Liver (tissue), 9 donors: ENCODE results near the gene POLR3H. TPM values are rescaled to one million over a fixed set of nuclear protein-coding genes. Genes with fewer than 3 reads are reported as not detected.
"Not testable (repeated sequence)": the region's sequence is repeated elsewhere in the genome, so short reads cannot be mapped to it uniquely, and the experiment has no call there.

Experiments
- DNase-seq: peaks from one replicate; pipeline ENCODE4 v3.0.0-alpha.2; 2017; ENCODE audit warnings: low spot score
- H3K27ac ChIP-seq, 2 donors: one replicate each; pipeline ENCODE4 v1.7.0; 2013; ENCODE audit warnings: inconsistent platforms in 2 of 2, low read length in 2 of 2, control low read depth in 1 of 2, low read depth in 1 of 2, mild to moderate bottlenecking in 1 of 2
- H3K27me3 ChIP-seq, 4 donors: one replicate each; pipeline versions ENCODE4 v1.6.1 to v1.7.0; 2013; ENCODE audit warnings: low read length in 3 of 4, inconsistent platforms in 1 of 4, mild to moderate bottlenecking in 1 of 4, moderate library complexity in 1 of 4; ENCODE audit not compliant: control insufficient read depth in 4 of 4, insufficient read depth in 4 of 4
- H3K36me3 ChIP-seq, 4 donors: one replicate each; pipeline versions ENCODE4 v1.6.1 to v1.7.0; 2013; ENCODE audit warnings: low read length in 3 of 4, mild to moderate bottlenecking in 3 of 4, low read depth in 1 of 4, moderate library complexity in 1 of 4; ENCODE audit not compliant: control insufficient read depth in 4 of 4, insufficient read depth in 3 of 4
- H3K4me1 ChIP-seq, 4 donors: one replicate each; pipeline versions ENCODE4 v1.6.1 to v1.7.0; 2013; ENCODE audit warnings: low read length in 3 of 4, mild to moderate bottlenecking in 3 of 4, moderate library complexity in 1 of 4; ENCODE audit not compliant: control insufficient read depth in 4 of 4, insufficient read depth in 4 of 4
- H3K4me3 ChIP-seq, 3 donors: one replicate each; pipeline versions ENCODE4 v1.6.1 to v1.7.0; 2013; ENCODE audit warnings: low read length in 3 of 3, control low read depth in 1 of 3, low read depth in 1 of 3, mild to moderate bottlenecking in 1 of 3
- H3K9ac ChIP-seq, 2 donors: one replicate each; pipeline ENCODE4 v1.7.0; 2013; ENCODE audit warnings: low read length in 2 of 2, mild to moderate bottlenecking in 2 of 2, moderate library complexity in 2 of 2, control low read depth in 1 of 2, low read depth in 1 of 2
- H3K9me3 ChIP-seq, 4 donors: one replicate each; pipeline versions ENCODE4 v1.6.1 to v1.7.0; 2013; ENCODE audit warnings: low read length in 3 of 4; ENCODE audit not compliant: control insufficient read depth in 4 of 4
- CTCF ChIP-seq: fragments of 150-350 bp; IDR thresholded peaks from 2 replicates; pipeline ENCODE4 v1.5.1; 2017; ENCODE audit warnings: improper control_type of control experiment, low read depth, low read length; ENCODE audit not compliant: missing input control
- EGR1 ChIP-seq, 2 donors: IDR thresholded peaks; 2 replicates each; pipeline ENCODE4 v1.6.1; 2016 to 2018; ENCODE audit warnings: antibody characterized with exemption in 2 of 2, low read depth in 2 of 2
- FOXA2 ChIP-seq: IDR thresholded peaks from 2 replicates; pipeline ENCODE4 v1.6.1; 2016; ENCODE audit warnings: antibody characterized with exemption
- GABPA ChIP-seq, 2 donors: IDR thresholded peaks in 1 of 2; conservative IDR thresholded peaks in 1 of 2; 2 replicates each; pipeline ENCODE4 v1.6.1; 2016; ENCODE audit warnings: antibody characterized with exemption in 2 of 2, mild to moderate bottlenecking in 1 of 2, moderate library complexity in 1 of 2
- HNF4A ChIP-seq, 2 donors: conservative IDR thresholded peaks; 2 replicates each; pipeline ENCODE4 v1.6.1; 2016; ENCODE audit warnings: antibody characterized with exemption in 2 of 2, mild to moderate bottlenecking in 2 of 2
- HNF4G ChIP-seq: IDR thresholded peaks from 2 replicates; pipeline ENCODE4 v1.6.1; 2016; ENCODE audit warnings: antibody characterized with exemption
- NR2F2 ChIP-seq: IDR thresholded peaks from 2 replicates; pipeline ENCODE4 v1.6.1; 2016; ENCODE audit warnings: antibody characterized with exemption
- RAD21 ChIP-seq, 2 donors: IDR thresholded peaks; 2 replicates each; pipeline ENCODE4 v1.6.1; 2016; ENCODE audit warnings: antibody characterized with exemption in 2 of 2, mild to moderate bottlenecking in 2 of 2
- TAF1 ChIP-seq: conservative IDR thresholded peaks from 2 replicates; pipeline ENCODE4 v1.6.1; 2016; ENCODE audit warnings: antibody characterized with exemption, mild to moderate bottlenecking
- WGBS: extraction: QIAGEN DNeasy Blood & Tissue Kit; methylation state at CpG from one replicate; pipeline ENCODE4 v1.1.7; 2013; 5-methylcytosine and 5-hydroxymethylcytosine counted together
- polyA plus RNA-seq, 2 donors: library from polyadenylated mRNA; stranded (reverse) in 1 of 2; unstranded in 1 of 2; fragments of 200-250 nt in 1 of 2; fragments of >200 nt in 1 of 2; fragmentation: Nextera tagmentation in 1 of 2; extraction: Ambion mirVana in 1 of 2; gene quantifications; one replicate each; pipeline versions ENCODE4 v1.2.1 to v1.2.3, GENCODE V29; 2013 to 2015
- total RNA-seq, 2 donors: library from RNA; depleted of rRNA; stranded (reverse); fragments of >200 nt; gene quantifications; one replicate each; pipeline ENCODE4 v1.2.3, GENCODE V29; 2014
- TF ChIP-seq, protein P1 (sequence below): IDR thresholded peaks from 2 replicates; pipeline ENCODE4 v1.6.1; 2016; ENCODE audit warnings: antibody characterized with exemption, mild to moderate bottlenecking
- TF ChIP-seq, protein P2 (sequence below): IDR thresholded peaks from 2 replicates; pipeline ENCODE4 v1.6.1; 2016; ENCODE audit warnings: antibody characterized with exemption
- TF ChIP-seq, protein P3 (sequence below): IDR thresholded peaks from 2 replicates; pipeline ENCODE4 v1.6.1; 2016; ENCODE audit warnings: antibody characterized with exemption
- donor health status: healthy.
- donor health status: healthy.
- donor health status: healthy.
- donor health status: healthy.
- donor health status: healthy.

The POLR3H gene
- total and polyA plus RNA-seq, 4 donors: 11.7 to 37.7 (median 27.1) TPM

DNA sequence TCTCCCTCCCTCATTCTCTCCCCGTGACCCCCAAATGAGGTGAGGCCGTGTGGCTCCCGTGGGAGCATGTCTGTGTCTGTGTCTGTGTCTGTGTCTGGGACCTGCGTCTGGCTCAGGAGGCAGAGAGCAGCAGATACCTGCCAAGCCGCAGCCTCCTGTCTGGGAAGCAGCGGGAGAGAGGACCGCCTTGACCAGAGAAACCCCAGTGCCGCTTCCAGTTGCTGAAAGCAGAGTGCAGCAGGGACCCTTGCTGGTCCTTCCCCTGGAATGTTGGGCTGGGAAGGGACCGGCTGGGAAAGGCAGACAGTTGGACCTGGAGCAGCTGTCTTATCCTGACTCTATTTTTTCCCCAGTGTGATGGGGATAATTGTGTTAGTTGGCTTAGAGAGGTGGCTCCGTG is 17.1 kb upstream of the POLR3H start:
- Histone ChIP-seq H3K9me3 (no peaks in the 10 kb centered on the region), H3K4me3 (peak overlapping the region in 1 of 3 donors; percentile 43), H3K27me3 (no peaks in the 10 kb centered on the region), H3K27ac (no peak overlapping the region), H3K36me3 (no peaks in the 10 kb centered on the region), H3K9ac (no peak overlapping the region), H3K4me1 (peaks cover 0 to 7% (median 4%) of the 10 kb centered on the region in 4 donors)
- TF ChIP-seq, protein P1, sequence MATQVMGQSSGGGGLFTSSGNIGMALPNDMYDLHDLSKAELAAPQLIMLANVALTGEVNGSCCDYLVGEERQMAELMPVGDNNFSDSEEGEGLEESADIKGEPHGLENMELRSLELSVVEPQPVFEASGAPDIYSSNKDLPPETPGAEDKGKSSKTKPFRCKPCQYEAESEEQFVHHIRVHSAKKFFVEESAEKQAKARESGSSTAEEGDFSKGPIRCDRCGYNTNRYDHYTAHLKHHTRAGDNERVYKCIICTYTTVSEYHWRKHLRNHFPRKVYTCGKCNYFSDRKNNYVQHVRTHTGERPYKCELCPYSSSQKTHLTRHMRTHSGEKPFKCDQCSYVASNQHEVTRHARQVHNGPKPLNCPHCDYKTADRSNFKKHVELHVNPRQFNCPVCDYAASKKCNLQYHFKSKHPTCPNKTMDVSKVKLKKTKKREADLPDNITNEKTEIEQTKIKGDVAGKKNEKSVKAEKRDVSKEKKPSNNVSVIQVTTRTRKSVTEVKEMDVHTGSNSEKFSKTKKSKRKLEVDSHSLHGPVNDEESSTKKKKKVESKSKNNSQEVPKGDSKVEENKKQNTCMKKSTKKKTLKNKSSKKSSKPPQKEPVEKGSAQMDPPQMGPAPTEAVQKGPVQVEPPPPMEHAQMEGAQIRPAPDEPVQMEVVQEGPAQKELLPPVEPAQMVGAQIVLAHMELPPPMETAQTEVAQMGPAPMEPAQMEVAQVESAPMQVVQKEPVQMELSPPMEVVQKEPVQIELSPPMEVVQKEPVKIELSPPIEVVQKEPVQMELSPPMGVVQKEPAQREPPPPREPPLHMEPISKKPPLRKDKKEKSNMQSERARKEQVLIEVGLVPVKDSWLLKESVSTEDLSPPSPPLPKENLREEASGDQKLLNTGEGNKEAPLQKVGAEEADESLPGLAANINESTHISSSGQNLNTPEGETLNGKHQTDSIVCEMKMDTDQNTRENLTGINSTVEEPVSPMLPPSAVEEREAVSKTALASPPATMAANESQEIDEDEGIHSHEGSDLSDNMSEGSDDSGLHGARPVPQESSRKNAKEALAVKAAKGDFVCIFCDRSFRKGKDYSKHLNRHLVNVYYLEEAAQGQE: no peak
- TF ChIP-seq NR2F2 (no peak), TAF1 (no peak), RAD21 (IDR thresholded peaks at IDR 0.05) (no peak), EGR1 (IDR thresholded peaks at IDR 0.05; ENCODE audit: low read depth in 2 of 2) (no peak)
- TF ChIP-seq, protein P2, sequence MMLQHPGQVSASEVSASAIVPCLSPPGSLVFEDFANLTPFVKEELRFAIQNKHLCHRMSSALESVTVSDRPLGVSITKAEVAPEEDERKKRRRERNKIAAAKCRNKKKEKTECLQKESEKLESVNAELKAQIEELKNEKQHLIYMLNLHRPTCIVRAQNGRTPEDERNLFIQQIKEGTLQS: no peak
- TF ChIP-seq, protein P3, sequence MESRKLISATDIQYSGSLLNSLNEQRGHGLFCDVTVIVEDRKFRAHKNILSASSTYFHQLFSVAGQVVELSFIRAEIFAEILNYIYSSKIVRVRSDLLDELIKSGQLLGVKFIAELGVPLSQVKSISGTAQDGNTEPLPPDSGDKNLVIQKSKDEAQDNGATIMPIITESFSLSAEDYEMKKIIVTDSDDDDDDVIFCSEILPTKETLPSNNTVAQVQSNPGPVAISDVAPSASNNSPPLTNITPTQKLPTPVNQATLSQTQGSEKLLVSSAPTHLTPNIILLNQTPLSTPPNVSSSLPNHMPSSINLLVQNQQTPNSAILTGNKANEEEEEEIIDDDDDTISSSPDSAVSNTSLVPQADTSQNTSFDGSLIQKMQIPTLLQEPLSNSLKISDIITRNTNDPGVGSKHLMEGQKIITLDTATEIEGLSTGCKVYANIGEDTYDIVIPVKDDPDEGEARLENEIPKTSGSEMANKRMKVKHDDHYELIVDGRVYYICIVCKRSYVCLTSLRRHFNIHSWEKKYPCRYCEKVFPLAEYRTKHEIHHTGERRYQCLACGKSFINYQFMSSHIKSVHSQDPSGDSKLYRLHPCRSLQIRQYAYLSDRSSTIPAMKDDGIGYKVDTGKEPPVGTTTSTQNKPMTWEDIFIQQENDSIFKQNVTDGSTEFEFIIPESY: no peak
- WGBS: 54% methylated on average over 10 of the region's 10 CpGs
- no peak for DNase-seq

GRCh38 chr22:41560095-41560471 is 15.8 kb upstream of the POLR3H start:
- Histone ChIP-seq H3K4me1 (peaks cover 0 to 7% (median 4%) of the 10 kb centered on the region in 4 donors), H3K9ac (no peak overlapping the region), H3K27me3 (no peaks in the 10 kb centered on the region), H3K27ac (no peak overlapping the region), H3K36me3 (no peaks in the 10 kb centered on the region), H3K9me3 (no peaks in the 10 kb centered on the region), H3K4me3 (no peak overlapping the region)
- WGBS: 83% methylated on average over 6 of the region's 6 CpGs
- no peak for TF ChIP-seq FOXA2
- TF ChIP-seq NR2F2: no peak
- TF ChIP-seq, protein P2: no peak
- TF ChIP-seq TAF1: no peak
- TF ChIP-seq CTCF: no peak
- no peak for TF ChIP-seq HNF4A (conservative IDR thresholded peaks at IDR 0.05)
- no peak for TF ChIP-seq GABPA (IDR thresholded peaks at IDR 0.05 in 1 of 2, conservative IDR thresholded peaks at IDR 0.05 in 1 of 2)
- TF ChIP-seq HNF4G: no peak
- TF ChIP-seq, protein P3: no peak
- no peak for DNase-seq

DNA sequence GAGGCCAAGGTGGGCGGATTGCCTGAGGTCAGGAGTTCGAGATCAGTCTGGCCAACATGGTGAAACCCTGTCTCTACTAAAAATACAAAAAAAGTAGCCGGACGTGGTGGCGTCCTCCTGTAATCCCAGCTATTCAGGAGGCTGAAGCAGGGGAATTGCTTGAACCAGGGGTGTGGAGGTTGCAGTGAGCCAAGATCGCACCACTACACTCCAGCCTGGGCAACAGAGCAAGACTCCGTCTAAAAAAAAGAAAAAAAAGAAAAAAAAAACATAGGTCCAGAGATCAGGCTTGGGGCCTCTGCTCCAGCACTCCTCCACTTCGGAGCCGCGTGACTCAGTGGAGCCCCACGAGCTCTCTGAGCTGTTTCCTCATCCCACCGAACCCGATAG is 14.0 kb upstream of the POLR3H start:
- not testable (repeated sequence) for H3K36me3 ChIP-seq, H3K4me1 ChIP-seq, H3K27me3 ChIP-seq, DNase-seq, H3K9me3 ChIP-seq, H3K9ac ChIP-seq, H3K4me3 ChIP-seq
- H3K27ac ChIP-seq: peak overlapping the region in 1 of 2 donors; percentile 78
- 78% methylated on average over 13 of the region's 13 CpGs for WGBS
